ENCODE measurements around the gene TRA2B. TPM values are rescaled to one million over a fixed set of nuclear protein-coding genes. Genes with fewer than 3 reads are reported as not detected.

Gene TRA2B
- total and polyA plus RNA-seq, 7 donors: 62.5 to 159 (median 113) TPM

DNA sequence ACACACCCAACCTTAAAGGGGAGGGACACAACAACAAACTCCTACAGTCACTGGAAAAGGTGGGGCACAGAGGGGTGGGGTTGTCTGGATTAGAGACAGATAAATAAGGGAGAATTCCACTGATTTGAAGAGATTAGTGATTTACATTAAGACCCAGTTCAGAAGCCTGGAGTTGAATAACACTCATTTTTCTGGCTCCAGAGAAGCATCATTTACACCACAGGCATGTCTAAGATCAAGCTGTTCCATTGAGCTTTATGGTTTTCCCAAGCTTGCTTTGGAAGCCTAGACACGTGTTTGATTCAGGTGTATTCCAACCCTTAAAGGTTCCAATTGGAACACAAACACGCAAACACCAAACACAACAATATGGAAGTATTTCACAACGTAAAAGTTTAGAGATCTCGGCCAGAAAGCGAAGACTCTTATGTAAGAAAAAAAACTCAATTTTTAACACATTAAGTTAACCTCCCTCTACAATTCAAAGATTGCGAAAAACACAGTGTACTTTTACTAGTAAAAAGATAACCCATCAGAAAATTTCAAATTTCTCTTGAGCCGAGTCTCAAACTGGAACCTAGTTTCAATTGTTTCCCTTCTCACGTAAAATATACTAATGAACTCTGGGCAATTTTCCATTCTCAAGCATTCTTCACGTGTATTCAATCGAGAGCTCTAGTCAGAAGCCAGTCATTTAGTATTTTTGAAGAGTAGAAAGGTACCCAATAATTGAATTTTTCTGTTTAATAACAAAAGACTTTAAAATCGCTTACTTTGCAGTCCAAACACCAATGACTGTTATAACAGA, 2.1 kb downstream of the TRA2B start:
- no peak for DNase-seq
- 2 to 3% methylated on average over 11 of the region's 11 CpGs for WGBS, 2 donors
- intact Hi-C loops (cut with DNase I): loop anchor here (2.0 to 10.0 kb wide), 6 partner anchors 113 to 847 kb away; partner anchors contain the start of genes EIF4A2, ETV5, SENP2 and TBCCD1
- Histone ChIP-seq H3K4me3 (peak overlapping the region; percentile 72 to 100 (median 98)), H3K27ac (peak overlapping the region; percentile 94 to 100 (median 100)), H3K9me3 (no peaks in the 10 kb centered on the region), H3K4me1 (peaks cover 0 to 55% (median 50%) of the 10 kb centered on the region in 4 donors), H3K36me3 (no peaks in the 10 kb centered on the region), H3K27me3 (no peaks in the 10 kb centered on the region)
- TF ChIP-seq POLR2AphosphoS5 (IDR thresholded peaks at IDR 0.05) (no peak), EP300 (IDR thresholded peaks at IDR 0.05) (no peak), POLR2A (IDR thresholded peaks at IDR 0.05) (no peak)
- TF ChIP-seq, protein P1, sequence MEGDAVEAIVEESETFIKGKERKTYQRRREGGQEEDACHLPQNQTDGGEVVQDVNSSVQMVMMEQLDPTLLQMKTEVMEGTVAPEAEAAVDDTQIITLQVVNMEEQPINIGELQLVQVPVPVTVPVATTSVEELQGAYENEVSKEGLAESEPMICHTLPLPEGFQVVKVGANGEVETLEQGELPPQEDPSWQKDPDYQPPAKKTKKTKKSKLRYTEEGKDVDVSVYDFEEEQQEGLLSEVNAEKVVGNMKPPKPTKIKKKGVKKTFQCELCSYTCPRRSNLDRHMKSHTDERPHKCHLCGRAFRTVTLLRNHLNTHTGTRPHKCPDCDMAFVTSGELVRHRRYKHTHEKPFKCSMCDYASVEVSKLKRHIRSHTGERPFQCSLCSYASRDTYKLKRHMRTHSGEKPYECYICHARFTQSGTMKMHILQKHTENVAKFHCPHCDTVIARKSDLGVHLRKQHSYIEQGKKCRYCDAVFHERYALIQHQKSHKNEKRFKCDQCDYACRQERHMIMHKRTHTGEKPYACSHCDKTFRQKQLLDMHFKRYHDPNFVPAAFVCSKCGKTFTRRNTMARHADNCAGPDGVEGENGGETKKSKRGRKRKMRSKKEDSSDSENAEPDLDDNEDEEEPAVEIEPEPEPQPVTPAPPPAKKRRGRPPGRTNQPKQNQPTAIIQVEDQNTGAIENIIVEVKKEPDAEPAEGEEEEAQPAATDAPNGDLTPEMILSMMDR (IDR thresholded peaks at IDR 0.05): no peak

DNA sequence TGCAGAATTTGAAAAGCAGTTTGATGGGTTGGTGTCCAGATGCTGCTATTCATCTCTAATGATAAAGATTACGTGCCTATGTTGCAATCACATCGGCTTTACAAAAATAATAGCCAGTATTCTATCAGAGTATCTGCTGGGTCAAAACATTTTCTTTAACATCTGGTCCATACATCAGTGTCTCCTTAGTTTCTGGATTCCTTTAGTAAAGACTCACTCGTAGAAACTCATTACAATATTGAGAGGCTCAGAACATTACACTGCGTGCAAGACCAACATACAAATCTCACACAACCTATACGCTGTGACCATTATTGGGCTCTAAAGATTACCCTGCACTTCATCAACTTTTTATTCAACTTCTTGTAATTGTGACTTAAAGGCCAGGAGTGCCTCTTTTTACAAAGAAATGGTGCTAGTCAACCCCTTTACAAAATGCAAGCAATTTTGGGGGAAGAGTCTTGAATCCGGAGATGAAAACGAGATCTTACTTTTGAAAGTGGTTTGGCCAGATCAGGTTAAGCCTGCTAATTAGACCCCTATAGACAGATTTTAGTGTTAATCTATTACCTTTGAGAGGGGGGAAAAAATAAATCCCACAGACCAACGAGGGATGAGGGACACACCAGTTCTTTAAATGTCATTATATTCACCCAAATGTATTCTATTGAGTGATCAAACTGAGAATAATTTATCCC, 2.9 kb downstream of the TRA2B start:
- no peaks in the 10 kb centered on the region for H3K27me3 ChIP-seq
- TF ChIP-seq EP300 (IDR thresholded peaks at IDR 0.05): no peak
- no peak for TF ChIP-seq POLR2A (IDR thresholded peaks at IDR 0.05)
- TF ChIP-seq, protein P1 (IDR thresholded peaks at IDR 0.05): no peak
- TF ChIP-seq POLR2AphosphoS5 (IDR thresholded peaks at IDR 0.05): no peak
- H3K4me1 ChIP-seq: peaks cover 0 to 63% (median 57%) of the 10 kb centered on the region in 4 donors
- no peaks in the 10 kb centered on the region for H3K9me3 ChIP-seq
- peak overlapping the region; percentile 13 to 98 (median 84) for H3K4me3 ChIP-seq
- DNase-seq: no peak
- intact Hi-C loops (cut with DNase I): loop anchor here (5.0 to 10.0 kb wide), 5 partner anchors 113 to 847 kb away; partner anchors contain the start of genes EIF4A2, SENP2 and TBCCD1
- no peaks in the 10 kb centered on the region for H3K36me3 ChIP-seq
- peak overlapping the region in 3 of 4 donors; percentile 94 to 100 (median 100) for H3K27ac ChIP-seq
- WGBS, 2 donors: 2% methylated on average over 8 of the region's 8 CpGs

DNA sequence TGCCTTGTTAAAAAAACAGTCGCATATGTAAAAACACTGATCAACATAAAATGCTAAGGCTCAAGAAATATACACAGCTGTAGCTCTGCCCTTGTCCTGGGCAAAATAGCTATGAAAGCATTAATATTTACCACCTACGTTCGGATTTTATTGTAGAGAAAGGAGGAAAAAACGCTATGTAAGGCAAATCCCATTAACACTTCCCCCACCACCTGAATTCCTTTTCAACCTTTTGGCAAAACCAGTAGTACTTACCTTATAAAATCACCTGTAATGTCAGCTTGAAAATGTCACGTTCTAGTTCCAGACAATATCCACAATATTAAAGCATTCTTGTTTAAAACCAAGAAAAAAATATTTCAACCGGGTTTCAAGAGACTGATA, 3.6 kb downstream of the TRA2B start:
- peaks cover 0 to 70% (median 65%) of the 10 kb centered on the region in 4 donors for H3K4me1 ChIP-seq
- H3K27ac ChIP-seq: peak overlapping the region in 3 of 4 donors; percentile 24 to 100 (median 100)
- H3K36me3 ChIP-seq: no peaks in the 10 kb centered on the region
- 1 to 2% methylated on average over 6 of the region's 6 CpGs for WGBS, 2 donors
- no peak for DNase-seq
- no peaks in the 10 kb centered on the region for H3K27me3 ChIP-seq
- intact Hi-C loops (cut with DNase I): loop anchor here (10.0 kb wide), 2 partner anchors 349 to 481 kb away; partner anchors contain the start of gene SENP2
- TF ChIP-seq, protein P1 (IDR thresholded peaks at IDR 0.05): no peak
- TF ChIP-seq EP300 (IDR thresholded peaks at IDR 0.05): no peak
- no peaks in the 10 kb centered on the region for H3K9me3 ChIP-seq
- H3K4me3 ChIP-seq: peak overlapping the region in 3 of 4 donors; percentile 72 to 98 (median 97)

DNA sequence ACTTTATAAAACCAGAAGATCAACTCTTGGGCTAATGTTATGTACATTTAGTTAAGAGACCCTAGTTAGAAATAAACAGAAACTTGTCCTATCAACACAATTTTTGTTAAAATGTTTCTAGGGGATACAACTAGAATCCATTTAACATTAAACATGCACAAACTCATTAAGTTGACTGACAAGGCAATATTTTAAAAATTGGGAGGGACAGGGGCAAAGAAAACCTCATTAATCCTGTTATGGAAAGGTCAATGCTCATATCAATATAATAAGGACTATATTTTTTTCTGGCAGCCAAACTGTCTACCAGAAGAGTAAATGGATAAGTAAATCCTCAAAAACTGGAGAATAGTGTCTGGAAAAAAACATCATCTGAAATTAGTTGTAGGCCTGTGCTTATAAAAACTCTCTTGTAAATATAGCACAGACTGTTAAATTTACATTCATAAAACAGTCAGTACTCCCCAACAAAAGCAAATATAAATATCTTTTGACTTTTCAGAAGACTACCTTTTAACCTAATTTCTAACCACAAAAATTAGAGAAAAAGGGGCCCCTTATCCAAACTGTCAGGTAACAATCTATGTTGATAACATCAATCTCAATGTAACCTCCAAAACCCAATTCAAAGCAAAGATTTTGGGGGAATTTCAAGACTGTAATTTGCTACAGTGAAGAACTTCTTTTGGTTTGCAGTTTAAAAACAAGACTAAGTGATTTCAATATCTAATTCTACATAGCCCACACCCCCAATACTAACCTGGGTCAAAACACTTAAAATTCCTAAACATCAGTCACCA, 4.2 kb downstream of the TRA2B start:
- no peak for DNase-seq
- peaks cover 0 to 76% (median 71%) of the 10 kb centered on the region in 4 donors for H3K4me1 ChIP-seq
- peak overlapping the region in 3 of 4 donors; percentile 72 to 98 (median 97) for H3K4me3 ChIP-seq
- peak overlapping the region in 3 of 4 donors; percentile 24 to 100 (median 100) for H3K27ac ChIP-seq
- intact Hi-C loops (cut with DNase I): loop anchor here (10.0 kb wide), 2 partner anchors 349 to 481 kb away; partner anchors contain the start of gene SENP2
- TF ChIP-seq EP300 (IDR thresholded peaks at IDR 0.05) (no peak), POLR2A (IDR thresholded peaks at IDR 0.05) (no peak), POLR2AphosphoS5 (IDR thresholded peaks at IDR 0.05) (no peak)
- TF ChIP-seq, protein P1 (IDR thresholded peaks at IDR 0.05): no peak
- H3K27me3 ChIP-seq: no peaks in the 10 kb centered on the region
- no peaks in the 10 kb centered on the region for H3K9me3 ChIP-seq
- H3K36me3 ChIP-seq: no peaks in the 10 kb centered on the region
